ENCODE data around the gene TNIK. TPM values are rescaled to one million over a fixed set of nuclear protein-coding genes. Genes with fewer than 3 reads are reported as not detected.
A peak's percentile ranks its signal among the peaks of the same experiment; 100 is the strongest.

The TNIK gene
- total and polyA plus RNA-seq, 10 of the 15 experiments (the other 5 are each of a cell fraction or from before 2014, with no cell fraction given) = 13.9 to 74.3 (median 48.2) TPM

DNA sequence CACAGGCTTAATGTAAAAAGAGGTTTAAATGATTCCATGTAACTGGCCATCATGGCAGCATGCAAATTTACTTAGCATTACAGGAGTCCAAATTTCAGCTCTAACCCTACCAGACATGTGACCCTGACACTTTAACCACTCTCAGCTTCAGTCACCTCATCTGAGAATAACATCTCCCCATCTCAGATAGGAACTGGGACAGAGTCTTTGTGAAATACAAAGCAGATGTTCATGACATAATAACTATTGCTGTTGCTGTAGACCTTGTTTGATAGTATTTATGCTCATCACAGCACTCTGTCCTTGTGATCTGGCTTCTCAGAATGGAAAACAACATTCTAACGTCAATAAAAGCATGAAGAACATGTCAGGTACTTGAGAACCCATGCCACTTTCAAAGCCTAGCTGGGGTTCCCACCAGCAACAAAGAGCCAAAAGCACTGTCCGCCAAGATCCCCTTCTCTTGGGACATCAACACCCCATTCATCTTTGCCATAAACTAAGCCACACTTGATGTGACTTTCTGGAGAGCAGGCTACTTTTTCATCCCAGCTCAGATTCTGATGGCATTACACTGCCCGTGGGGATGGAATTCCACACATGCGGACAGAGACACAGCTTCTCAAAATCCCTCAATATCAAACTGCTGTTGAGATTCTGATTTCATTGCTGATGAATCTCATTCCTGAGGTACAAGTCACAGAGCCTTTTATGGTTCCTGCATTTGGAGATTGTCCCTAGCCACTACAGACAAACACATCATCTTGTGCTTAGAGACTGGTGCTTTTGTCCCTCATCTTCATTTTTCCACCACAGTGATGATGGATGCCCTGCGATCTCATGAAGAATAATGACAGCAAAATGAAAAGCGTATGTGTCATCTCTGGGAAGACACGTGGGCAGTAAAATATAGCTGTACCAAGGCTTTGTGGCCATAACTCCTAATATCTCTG is 202.7 kb downstream of the TNIK start (continued):
- TF ChIP-seq SUPT20H (IDR thresholded peaks at IDR 0.05; ENCODE audit: borderline replicate concordance, control insufficient read depth, low read depth, low read length) (no peak), NBN (IDR thresholded peaks at IDR 0.05) (no peak), SIN3A (IDR thresholded peaks at IDR 0.05; ENCODE audit: low read depth, low read length) (no peak), STAT1 (conservative IDR thresholded peaks at IDR 0.05) (no peak), SREBF2 (IDR thresholded peaks at IDR 0.05; ENCODE audit: low read length) (no peak), SREBF1 (IDR thresholded peaks at IDR 0.05; ENCODE audit: low read length) (no peak), TAF1 (IDR thresholded peaks at IDR 0.05; ENCODE audit: borderline replicate concordance, low read depth, low read length) (no peak), SIX5 (IDR thresholded peaks at IDR 0.05; ENCODE audit: low read depth, low read length, severe bottlenecking) (no peak), TCF3 (IDR thresholded peaks at IDR 0.05; ENCODE audit: borderline replicate concordance, insufficient read depth, low read depth, low read length) (no peak), PML (IDR thresholded peaks at IDR 0.05; ENCODE audit: low read length) (0 out of 2 replicates have a peak, but pooled peaks have one; percentile 21), NFYA (IDR thresholded peaks at IDR 0.05; ENCODE audit: borderline replicate concordance, low read depth, low read length) (no peak), YBX1 (IDR thresholded peaks at IDR 0.05) (no peak)
- TF ChIP-seq, protein P1, sequence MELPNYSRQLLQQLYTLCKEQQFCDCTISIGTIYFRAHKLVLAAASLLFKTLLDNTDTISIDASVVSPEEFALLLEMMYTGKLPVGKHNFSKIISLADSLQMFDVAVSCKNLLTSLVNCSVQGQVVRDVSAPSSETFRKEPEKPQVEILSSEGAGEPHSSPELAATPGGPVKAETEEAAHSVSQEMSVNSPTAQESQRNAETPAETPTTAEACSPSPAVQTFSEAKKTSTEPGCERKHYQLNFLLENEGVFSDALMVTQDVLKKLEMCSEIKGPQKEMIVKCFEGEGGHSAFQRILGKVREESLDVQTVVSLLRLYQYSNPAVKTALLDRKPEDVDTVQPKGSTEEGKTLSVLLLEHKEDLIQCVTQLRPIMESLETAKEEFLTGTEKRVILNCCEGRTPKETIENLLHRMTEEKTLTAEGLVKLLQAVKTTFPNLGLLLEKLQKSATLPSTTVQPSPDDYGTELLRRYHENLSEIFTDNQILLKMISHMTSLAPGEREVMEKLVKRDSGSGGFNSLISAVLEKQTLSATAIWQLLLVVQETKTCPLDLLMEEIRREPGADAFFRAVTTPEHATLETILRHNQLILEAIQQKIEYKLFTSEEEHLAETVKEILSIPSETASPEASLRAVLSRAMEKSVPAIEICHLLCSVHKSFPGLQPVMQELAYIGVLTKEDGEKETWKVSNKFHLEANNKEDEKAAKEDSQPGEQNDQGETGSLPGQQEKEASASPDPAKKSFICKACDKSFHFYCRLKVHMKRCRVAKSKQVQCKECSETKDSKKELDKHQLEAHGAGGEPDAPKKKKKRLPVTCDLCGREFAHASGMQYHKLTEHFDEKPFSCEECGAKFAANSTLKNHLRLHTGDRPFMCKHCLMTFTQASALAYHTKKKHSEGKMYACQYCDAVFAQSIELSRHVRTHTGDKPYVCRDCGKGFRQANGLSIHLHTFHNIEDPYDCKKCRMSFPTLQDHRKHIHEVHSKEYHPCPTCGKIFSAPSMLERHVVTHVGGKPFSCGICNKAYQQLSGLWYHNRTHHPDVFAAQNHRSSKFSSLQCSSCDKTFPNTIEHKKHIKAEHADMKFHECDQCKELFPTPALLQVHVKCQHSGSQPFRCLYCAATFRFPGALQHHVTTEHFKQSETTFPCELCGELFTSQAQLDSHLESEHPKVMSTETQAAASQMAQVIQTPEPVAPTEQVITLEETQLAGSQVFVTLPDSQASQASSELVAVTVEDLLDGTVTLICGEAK (IDR thresholded peaks at IDR 0.05; ENCODE audit: borderline replicate concordance) = no peak
- TF ChIP-seq, protein P2, sequence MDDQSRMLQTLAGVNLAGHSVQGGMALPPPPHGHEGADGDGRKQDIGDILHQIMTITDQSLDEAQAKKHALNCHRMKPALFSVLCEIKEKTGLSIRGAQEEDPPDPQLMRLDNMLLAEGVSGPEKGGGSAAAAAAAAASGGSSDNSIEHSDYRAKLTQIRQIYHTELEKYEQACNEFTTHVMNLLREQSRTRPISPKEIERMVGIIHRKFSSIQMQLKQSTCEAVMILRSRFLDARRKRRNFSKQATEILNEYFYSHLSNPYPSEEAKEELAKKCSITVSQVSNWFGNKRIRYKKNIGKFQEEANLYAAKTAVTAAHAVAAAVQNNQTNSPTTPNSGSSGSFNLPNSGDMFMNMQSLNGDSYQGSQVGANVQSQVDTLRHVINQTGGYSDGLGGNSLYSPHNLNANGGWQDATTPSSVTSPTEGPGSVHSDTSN (IDR thresholded peaks at IDR 0.05; ENCODE audit: insufficient replicate concordance, low read depth, low read length) = no peak
- TF ChIP-seq, protein P3, sequence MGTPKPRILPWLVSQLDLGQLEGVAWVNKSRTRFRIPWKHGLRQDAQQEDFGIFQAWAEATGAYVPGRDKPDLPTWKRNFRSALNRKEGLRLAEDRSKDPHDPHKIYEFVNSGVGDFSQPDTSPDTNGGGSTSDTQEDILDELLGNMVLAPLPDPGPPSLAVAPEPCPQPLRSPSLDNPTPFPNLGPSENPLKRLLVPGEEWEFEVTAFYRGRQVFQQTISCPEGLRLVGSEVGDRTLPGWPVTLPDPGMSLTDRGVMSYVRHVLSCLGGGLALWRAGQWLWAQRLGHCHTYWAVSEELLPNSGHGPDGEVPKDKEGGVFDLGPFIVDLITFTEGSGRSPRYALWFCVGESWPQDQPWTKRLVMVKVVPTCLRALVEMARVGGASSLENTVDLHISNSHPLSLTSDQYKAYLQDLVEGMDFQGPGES (IDR thresholded peaks at IDR 0.05) = no peak
- TF ChIP-seq, protein P4, sequence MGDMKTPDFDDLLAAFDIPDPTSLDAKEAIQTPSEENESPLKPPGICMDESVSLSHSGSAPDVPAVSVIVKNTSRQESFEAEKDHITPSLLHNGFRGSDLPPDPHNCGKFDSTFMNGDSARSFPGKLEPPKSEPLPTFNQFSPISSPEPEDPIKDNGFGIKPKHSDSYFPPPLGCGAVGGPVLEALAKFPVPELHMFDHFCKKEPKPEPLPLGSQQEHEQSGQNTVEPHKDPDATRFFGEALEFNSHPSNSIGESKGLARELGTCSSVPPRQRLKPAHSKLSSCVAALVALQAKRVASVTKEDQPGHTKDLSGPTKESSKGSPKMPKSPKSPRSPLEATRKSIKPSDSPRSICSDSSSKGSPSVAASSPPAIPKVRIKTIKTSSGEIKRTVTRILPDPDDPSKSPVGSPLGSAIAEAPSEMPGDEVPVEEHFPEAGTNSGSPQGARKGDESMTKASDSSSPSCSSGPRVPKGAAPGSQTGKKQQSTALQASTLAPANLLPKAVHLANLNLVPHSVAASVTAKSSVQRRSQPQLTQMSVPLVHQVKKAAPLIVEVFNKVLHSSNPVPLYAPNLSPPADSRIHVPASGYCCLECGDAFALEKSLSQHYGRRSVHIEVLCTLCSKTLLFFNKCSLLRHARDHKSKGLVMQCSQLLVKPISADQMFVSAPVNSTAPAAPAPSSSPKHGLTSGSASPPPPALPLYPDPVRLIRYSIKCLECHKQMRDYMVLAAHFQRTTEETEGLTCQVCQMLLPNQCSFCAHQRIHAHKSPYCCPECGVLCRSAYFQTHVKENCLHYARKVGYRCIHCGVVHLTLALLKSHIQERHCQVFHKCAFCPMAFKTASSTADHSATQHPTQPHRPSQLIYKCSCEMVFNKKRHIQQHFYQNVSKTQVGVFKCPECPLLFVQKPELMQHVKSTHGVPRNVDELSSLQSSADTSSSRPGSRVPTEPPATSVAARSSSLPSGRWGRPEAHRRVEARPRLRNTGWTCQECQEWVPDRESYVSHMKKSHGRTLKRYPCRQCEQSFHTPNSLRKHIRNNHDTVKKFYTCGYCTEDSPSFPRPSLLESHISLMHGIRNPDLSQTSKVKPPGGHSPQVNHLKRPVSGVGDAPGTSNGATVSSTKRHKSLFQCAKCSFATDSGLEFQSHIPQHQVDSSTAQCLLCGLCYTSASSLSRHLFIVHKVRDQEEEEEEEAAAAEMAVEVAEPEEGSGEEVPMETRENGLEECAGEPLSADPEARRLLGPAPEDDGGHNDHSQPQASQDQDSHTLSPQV (IDR thresholded peaks at IDR 0.05) = peak; percentile 18; the same call in 1 of the 2 replicates
- TF ChIP-seq, protein P5, sequence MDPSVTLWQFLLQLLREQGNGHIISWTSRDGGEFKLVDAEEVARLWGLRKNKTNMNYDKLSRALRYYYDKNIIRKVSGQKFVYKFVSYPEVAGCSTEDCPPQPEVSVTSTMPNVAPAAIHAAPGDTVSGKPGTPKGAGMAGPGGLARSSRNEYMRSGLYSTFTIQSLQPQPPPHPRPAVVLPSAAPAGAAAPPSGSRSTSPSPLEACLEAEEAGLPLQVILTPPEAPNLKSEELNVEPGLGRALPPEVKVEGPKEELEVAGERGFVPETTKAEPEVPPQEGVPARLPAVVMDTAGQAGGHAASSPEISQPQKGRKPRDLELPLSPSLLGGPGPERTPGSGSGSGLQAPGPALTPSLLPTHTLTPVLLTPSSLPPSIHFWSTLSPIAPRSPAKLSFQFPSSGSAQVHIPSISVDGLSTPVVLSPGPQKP (IDR thresholded peaks at IDR 0.05; ENCODE audit: low read depth, low read length) = no peak

All from GM12878 (cell line).